NT2/D1 (cell line): ENCODE measurements around the gene UBE3A.

Experiments
- SUZ12 ChIP-seq: IDR thresholded peaks from 2 replicates; pipeline ENCODE4 v1.6.1; 2011; ENCODE audit not compliant: insufficient read length, insufficient read depth; ENCODE audit errors: extremely low read depth
- YY1 ChIP-seq: IDR thresholded peaks from 2 replicates; pipeline ENCODE4 v1.6.1; 2011; ENCODE audit not compliant: insufficient read length, insufficient read depth
- ZNF274 ChIP-seq: IDR thresholded peaks from 2 replicates; pipeline ENCODE4 v1.6.1; 2011; ENCODE audit warnings: mild to moderate bottlenecking, low read depth, low read length

GRCh38 chr15:25474251-25474650, 35.4 kb upstream of the UBE3A start:
- TF ChIP-seq YY1 (no peak), ZNF274 (no peak), SUZ12 (no peak)
